Kidney (tissue), 14 donors: Measurements from ENCODE around the gene DCAF11. TPM values are rescaled to one million over a fixed set of nuclear protein-coding genes. Genes with fewer than 3 reads are reported as not detected.

Experiments
- DNase-seq, 5 donors: peaks; one replicate each; pipeline ENCODE4 v3.0.0-alpha.2; 2013 to 2020
- FAIRE-seq: peaks from 2 replicates; lab custom pipeline; 2012; peaks lifted over from hg19 to GRCh38; lab: Jason Lieb, UNC
- H3K27ac ChIP-seq, 2 donors: one replicate each; pipeline ENCODE4 v1.7.0; 2013; ENCODE audit warnings: low read depth in 2 of 2, low read length in 2 of 2, inconsistent platforms in 1 of 2
- H3K27me3 ChIP-seq: one replicate; pipeline ENCODE4 v1.7.1; 2013; ENCODE audit warnings: low read length, inconsistent platforms; ENCODE audit not compliant: control insufficient read depth, insufficient read depth
- H3K36me3 ChIP-seq, 3 donors: one replicate each; pipeline versions ENCODE4 v1.7.0 to v1.7.1; 2013; ENCODE audit warnings: low read length in 3 of 3, control low read depth in 1 of 3, inconsistent platforms in 1 of 3; ENCODE audit not compliant: insufficient read depth in 3 of 3, control insufficient read depth in 2 of 3
- H3K4me1 ChIP-seq, 3 donors: one replicate each; pipeline versions ENCODE4 v1.7.0 to v1.7.1; 2013; ENCODE audit warnings: low read length in 3 of 3, inconsistent platforms in 1 of 3, low read depth in 1 of 3; ENCODE audit not compliant: control insufficient read depth in 2 of 3, insufficient read depth in 2 of 3
- H3K4me3 ChIP-seq, 3 donors: one replicate each; pipeline versions ENCODE4 v1.7.0 to v1.8.1; 2013; ENCODE audit warnings: low read length in 3 of 3, control low read depth in 1 of 3, inconsistent platforms in 1 of 3
- H3K9ac ChIP-seq, 3 donors: one replicate each; pipeline versions ENCODE4 v1.7.0 to v1.7.1; 2013; ENCODE audit warnings: low read length in 3 of 3, control low read depth in 1 of 3, inconsistent platforms in 1 of 3
- H3K9me3 ChIP-seq, 3 donors: one replicate each; pipeline versions ENCODE4 v1.7.0 to v1.7.1; 2013; ENCODE audit warnings: low read length in 3 of 3, control low read depth in 1 of 3, inconsistent platforms in 1 of 3; ENCODE audit not compliant: control insufficient read depth in 2 of 3, insufficient read depth in 1 of 3
- intact Hi-C: fragments of 100-400 bp; cut with DNase I; formaldehyde crosslinking; loops from one replicate; pipeline ENCODE4 v1.11.1; 2022
- polyA plus RNA-seq: library from polyadenylated mRNA; stranded (reverse); fragments of 350-450 nt; fragmentation: Illumina TruSeq; extraction: RNeasy Lipid Tissue Mini Kit (QIAGEN cat#74804); gene quantifications from one replicate; pipeline ENCODE4 v1.2.3, GENCODE V29; 2014; ENCODE audit warnings: low read depth, low replicate concordance; ENCODE audit not compliant: insufficient read depth
- total RNA-seq: library from RNA; stranded (reverse); fragmentation: NEBNext Ultra II Directional; extraction: Animal tissue kit (Norgen Biotek cat#: 25700); gene quantifications from one replicate; pipeline ENCODE4 v1.2.1, GENCODE V29; 2021
- TF ChIP-seq, protein P1 (sequence below): IDR thresholded peaks from 3 replicates; pipeline ENCODE4 v1.5.1; 2012; ENCODE audit warnings: mild to moderate bottlenecking, moderate library complexity, borderline replicate concordance; ENCODE audit not compliant: insufficient read depth; ENCODE audit errors: extremely low read depth
- donor health status: control.
- donor health status: control.
- donor health status: control.
- donor health status: control.
- donor health status: control.
- donor health status: DM: yes; HTN: yes; CAD: no.
- donor health status: Normal renal cell carcinoma (clear cell type).

The DCAF11 gene
- total and polyA plus RNA-seq, 2 donors from 2014 or later: 69.4 to 81.1 TPM

DNA sequence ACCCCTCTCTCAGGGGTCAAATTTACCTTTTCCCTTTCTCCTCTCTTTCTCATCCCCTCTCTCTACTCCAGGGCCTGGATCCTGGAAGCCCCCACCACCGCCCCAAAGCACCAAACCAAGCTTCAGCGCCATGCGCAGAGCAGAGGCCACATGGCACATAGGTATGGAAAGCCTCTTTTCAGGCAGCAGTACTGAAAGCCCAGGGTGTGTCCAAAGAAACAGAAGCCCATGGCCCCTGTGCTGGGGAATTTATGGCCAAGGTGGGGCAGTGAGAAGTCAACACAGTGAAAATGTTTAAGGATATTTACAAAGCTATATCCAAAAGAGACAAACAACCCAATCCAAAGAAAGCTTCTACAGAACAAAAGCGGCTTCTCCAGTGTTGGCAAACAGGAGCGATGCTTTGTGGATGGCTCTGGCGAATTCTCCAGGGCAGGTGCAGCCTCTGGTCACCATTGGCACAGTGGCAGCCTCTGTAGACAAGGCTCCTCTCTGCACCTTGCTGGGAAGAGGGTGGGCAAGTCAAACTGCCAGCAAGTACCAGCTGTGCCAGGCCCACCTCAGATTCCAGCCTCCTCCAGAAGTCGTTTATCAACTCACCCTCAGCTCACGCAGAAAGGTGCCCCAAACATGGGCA lies 48.0 kb upstream of the DCAF11 start:
- H3K4me3 ChIP-seq: no peak overlapping the region
- no peaks in the 10 kb centered on the region for H3K36me3 ChIP-seq
- TF ChIP-seq, protein P1, sequence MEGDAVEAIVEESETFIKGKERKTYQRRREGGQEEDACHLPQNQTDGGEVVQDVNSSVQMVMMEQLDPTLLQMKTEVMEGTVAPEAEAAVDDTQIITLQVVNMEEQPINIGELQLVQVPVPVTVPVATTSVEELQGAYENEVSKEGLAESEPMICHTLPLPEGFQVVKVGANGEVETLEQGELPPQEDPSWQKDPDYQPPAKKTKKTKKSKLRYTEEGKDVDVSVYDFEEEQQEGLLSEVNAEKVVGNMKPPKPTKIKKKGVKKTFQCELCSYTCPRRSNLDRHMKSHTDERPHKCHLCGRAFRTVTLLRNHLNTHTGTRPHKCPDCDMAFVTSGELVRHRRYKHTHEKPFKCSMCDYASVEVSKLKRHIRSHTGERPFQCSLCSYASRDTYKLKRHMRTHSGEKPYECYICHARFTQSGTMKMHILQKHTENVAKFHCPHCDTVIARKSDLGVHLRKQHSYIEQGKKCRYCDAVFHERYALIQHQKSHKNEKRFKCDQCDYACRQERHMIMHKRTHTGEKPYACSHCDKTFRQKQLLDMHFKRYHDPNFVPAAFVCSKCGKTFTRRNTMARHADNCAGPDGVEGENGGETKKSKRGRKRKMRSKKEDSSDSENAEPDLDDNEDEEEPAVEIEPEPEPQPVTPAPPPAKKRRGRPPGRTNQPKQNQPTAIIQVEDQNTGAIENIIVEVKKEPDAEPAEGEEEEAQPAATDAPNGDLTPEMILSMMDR: no peak
- intact Hi-C loops: no loop called here
- peaks cover 0 to 9% (median 4%) of the 10 kb centered on the region in 3 donors for H3K4me1 ChIP-seq
- H3K27me3 ChIP-seq: no peaks in the 10 kb centered on the region
- H3K9ac ChIP-seq: no peak overlapping the region
- DNase-seq: peak in 1 of 5 donors; percentile 22
- FAIRE-seq: no peak
- H3K27ac ChIP-seq: no peak overlapping the region
- no peaks in the 10 kb centered on the region for H3K9me3 ChIP-seq

DNA sequence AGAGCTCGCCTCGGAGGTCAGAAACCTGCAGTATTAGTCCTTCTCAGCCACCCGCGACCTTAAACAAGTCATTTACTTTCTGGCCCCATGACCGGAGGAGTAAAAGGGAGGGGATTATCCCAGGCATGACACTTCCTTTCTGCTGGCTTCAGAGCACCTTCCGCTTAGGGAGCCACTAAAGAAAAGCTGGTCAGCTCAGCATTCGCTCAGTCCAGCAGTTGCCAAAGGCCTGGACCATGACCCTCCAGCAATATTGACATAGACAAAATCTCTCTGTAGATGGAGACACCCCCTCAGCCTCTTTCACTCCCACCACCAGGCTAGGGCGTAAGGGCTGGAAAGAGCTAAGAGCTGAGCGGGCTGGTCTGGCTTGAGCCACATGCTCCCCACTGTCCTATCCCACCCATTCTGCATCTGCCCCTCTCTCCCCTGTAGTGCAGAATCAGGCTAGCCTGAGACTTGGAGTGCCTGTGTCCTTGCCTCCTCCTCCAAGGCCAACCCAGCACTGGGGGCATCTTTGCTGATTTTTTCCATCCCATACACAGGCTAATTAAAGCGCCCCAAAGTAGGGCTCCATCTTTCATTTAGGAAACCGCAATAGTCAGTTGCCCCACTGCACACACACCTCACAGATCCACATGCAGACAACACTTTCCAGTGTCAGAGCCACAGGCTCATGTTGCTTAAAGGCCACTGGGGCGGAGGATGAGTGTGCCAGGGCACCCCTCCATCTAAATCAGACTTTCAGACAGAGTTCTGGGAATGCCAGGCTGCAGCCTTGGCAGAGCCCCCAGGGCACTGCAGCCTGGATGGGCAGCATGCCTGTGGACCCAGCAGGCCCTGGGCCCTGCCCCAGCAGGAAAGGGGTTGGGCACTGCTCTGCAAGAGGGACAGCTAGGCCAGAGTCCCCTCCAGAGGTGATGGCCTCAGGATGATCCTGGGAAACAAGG lies 47.2 kb upstream of the DCAF11 start:
- DNase-seq (peak in 4 of 5 donors; percentile 16 to 43 (median 26)), FAIRE-seq (no peak)
- TF ChIP-seq, protein P1: no peak
- Histone ChIP-seq H3K4me3 (no peak overlapping the region), H3K9me3 (no peaks in the 10 kb centered on the region), H3K36me3 (no peaks in the 10 kb centered on the region), H3K27me3 (no peaks in the 10 kb centered on the region), H3K9ac (no peak overlapping the region), H3K4me1 (peaks cover 0 to 2% (median 1%) of the 10 kb centered on the region in 3 donors), H3K27ac (no peak overlapping the region)
- intact Hi-C loops: no loop called here

DNA sequence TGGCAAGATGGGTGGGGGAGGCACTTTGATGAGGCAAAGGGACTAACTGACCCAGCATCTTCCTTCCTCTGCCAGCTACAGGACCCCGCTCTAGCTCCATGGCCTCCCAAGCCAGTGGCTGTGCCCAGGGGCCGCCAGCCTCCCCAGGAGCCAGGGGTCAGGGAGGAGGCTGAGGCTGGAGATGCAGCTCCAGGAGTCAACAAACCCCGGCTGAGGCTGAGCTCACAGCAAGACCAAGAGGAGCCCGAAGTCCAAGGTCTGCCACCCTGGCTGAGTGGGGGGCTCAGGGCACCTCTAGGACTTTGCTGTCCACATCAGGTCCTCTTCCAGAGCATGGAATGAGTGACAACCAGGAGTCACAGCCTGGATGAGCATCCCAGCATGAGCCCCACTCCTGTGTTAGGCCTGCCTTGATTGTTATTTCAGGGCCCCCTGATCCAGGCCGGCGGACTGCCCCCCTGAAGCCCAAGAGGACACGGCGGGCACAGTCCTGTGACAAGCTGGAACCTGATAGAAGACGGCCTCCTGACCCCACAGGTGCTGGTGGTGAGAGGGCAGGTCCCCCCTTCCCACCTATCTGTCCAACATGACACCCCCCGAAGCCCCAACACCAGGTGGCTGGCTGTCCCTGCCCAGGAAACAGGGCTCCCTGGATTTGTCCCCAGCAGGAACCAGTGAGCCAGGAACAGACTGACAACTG lies 45.7 kb upstream of the DCAF11 start:
- Histone ChIP-seq H3K9me3 (no peaks in the 10 kb centered on the region), H3K4me1 (peaks cover 0 to 2% (median 0%) of the 10 kb centered on the region in 3 donors), H3K4me3 (no peak overlapping the region), H3K9ac (no peak overlapping the region), H3K36me3 (no peaks in the 10 kb centered on the region), H3K27ac (no peak overlapping the region), H3K27me3 (no peaks in the 10 kb centered on the region)
- intact Hi-C loops: no loop called here
- peak in 1 of 5 donors; percentile 58 for DNase-seq
- TF ChIP-seq, protein P1: no peak
- no peak for FAIRE-seq
